Measurements from ENCODE around the gene NR2C2.
"Not testable (repeated sequence)": the region's sequence is repeated elsewhere in the genome, so short reads cannot be mapped to it uniquely, and the experiment has no call there.

NR2C2 gene

GRCh38 chr3:14947100-14947885, at the start of gene NR2C2:
Gene NR2C2, plus strand, starts transcription at chr3:14947583. Its CDS starts 56,332 bp downstream, at chr3:15003915.
- peak; percentile 83 for DNase-seq (ENCODE audit: low spot score)

GRCh38 chr3:14898929-14899328, 48.5 kb upstream of the NR2C2 start:
- DNase-seq (ENCODE audit: low spot score) = no peak

GRCh38 chr3:14899993-14900618, 47.3 kb upstream of the NR2C2 start:
- DNase-seq (ENCODE audit: low spot score) = no peak

GRCh38 chr3:14900881-14901873, 46.2 kb upstream of the NR2C2 start:
- no peak for DNase-seq (ENCODE audit: low spot score)

- no peak for DNase-seq (ENCODE audit: low spot score)
Observed at GRCh38 chr3:14902719-14903118, 44.7 kb upstream of the NR2C2 start.

GRCh38 chr3:14903501-14903900, 43.9 kb upstream of the NR2C2 start:
- not testable (repeated sequence) for DNase-seq (ENCODE audit: low spot score)

- no peak for DNase-seq (ENCODE audit: low spot score)
Observed at GRCh38 chr3:14905055-14905657, 42.2 kb upstream of the NR2C2 start.

- no peak for DNase-seq (ENCODE audit: low spot score)
Observed at GRCh38 chr3:14906355-14906971, 40.9 kb upstream of the NR2C2 start.

- DNase-seq (ENCODE audit: low spot score) = no peak
Observed at GRCh38 chr3:14907043-14907966, 40.1 kb upstream of the NR2C2 start.

GRCh38 chr3:14909250-14909649, 38.1 kb upstream of the NR2C2 start:
- no peak for DNase-seq (ENCODE audit: low spot score)

GRCh38 chr3:14911651-14912050, 35.7 kb upstream of the NR2C2 start:
- no peak for DNase-seq (ENCODE audit: low spot score)

GRCh38 chr3:14913071-14913925, 34.1 kb upstream of the NR2C2 start:
- no peak for DNase-seq (ENCODE audit: low spot score)

GRCh38 chr3:14913926-14914778, 33.2 kb upstream of the NR2C2 start:
- no peak for DNase-seq (ENCODE audit: low spot score)

- no peak for DNase-seq (ENCODE audit: low spot score)
Observed at GRCh38 chr3:14914779-14915117, 32.6 kb upstream of the NR2C2 start.

GRCh38 chr3:14915636-14916222, 31.7 kb upstream of the NR2C2 start:
- no peak for DNase-seq (ENCODE audit: low spot score)

- DNase-seq (ENCODE audit: low spot score) = no peak
Observed at GRCh38 chr3:14918356-14918860, 29.0 kb upstream of the NR2C2 start.

GRCh38 chr3:14920536-14920935, 26.8 kb upstream of the NR2C2 start:
- DNase-seq (ENCODE audit: low spot score) = no peak

- peak; percentile 82 for DNase-seq (ENCODE audit: low spot score)
Observed at GRCh38 chr3:14921034-14921616, 26.3 kb upstream of the NR2C2 start.

All from hepatic stellate cell (primary cell).